ENCODE measurements around the gene GRM7. TPM values are rescaled to one million over a fixed set of nuclear protein-coding genes. Genes with fewer than 3 reads are reported as not detected.

The GRM7 gene
- total RNA-seq, 4 donors from 2014 or later = not detected

GRCh38 chr3:7371693-7372572 lies 511.0 kb downstream of the GRM7 start:
- Histone ChIP-seq H3K36me3 (no peaks in the 10 kb centered on the region), H3K27ac (no peak overlapping the region), H3K4me1 (no peaks in the 10 kb centered on the region), H3K9me3 (no peaks in the 10 kb centered on the region), H3K27me3 (no peaks in the 10 kb centered on the region), H3K4me3 (no peak overlapping the region)
- in situ Hi-C loops (cut with MboI; ENCODE audit: low sequenced_read_pairs in 4 of 4) (no loop called here), intact Hi-C loops (cut with DNase I; ENCODE audit: low total_unique reads) (no loop called here)
- TF ChIP-seq POLR2A (IDR thresholded peaks at IDR 0.05) (no peak), CTCF (IDR thresholded peaks at IDR 0.05 in 4 of 5, conservative IDR thresholded peaks at IDR 0.05 in 1 of 5) (no peak)
- DNase-seq (no peak), ATAC-seq (no peak)

GRCh38 chr3:7377103-7377502 lies 516.2 kb downstream of the GRM7 start:
- H3K9me3 ChIP-seq = no peaks in the 10 kb centered on the region
- ATAC-seq (no peak), DNase-seq (no peak)
- no peaks in the 10 kb centered on the region for H3K4me1 ChIP-seq
- H3K27me3 ChIP-seq = no peaks in the 10 kb centered on the region
- intact Hi-C loops (cut with DNase I; ENCODE audit: low total_unique reads) = no loop called here
- H3K4me3 ChIP-seq = no peak overlapping the region
- no peaks in the 10 kb centered on the region for H3K36me3 ChIP-seq
- no peak overlapping the region for H3K27ac ChIP-seq
- in situ Hi-C loops (cut with MboI; ENCODE audit: low sequenced_read_pairs in 4 of 4) = no loop called here
- TF ChIP-seq POLR2A (IDR thresholded peaks at IDR 0.05) (no peak), CTCF (IDR thresholded peaks at IDR 0.05 in 4 of 5, conservative IDR thresholded peaks at IDR 0.05 in 1 of 5) (no peak)

GRCh38 chr3:7381741-7382140 lies 520.8 kb downstream of the GRM7 start:
- Histone ChIP-seq H3K4me1 (no peaks in the 10 kb centered on the region), H3K4me3 (no peak overlapping the region), H3K27ac (no peak overlapping the region), H3K36me3 (no peaks in the 10 kb centered on the region), H3K9me3 (no peaks in the 10 kb centered on the region), H3K27me3 (no peaks in the 10 kb centered on the region)
- no peak for DNase-seq
- ATAC-seq = no peak
- in situ Hi-C loops (cut with MboI; ENCODE audit: low sequenced_read_pairs in 4 of 4) (no loop called here), intact Hi-C loops (cut with DNase I; ENCODE audit: low total_unique reads) (no loop called here)
- no peak for TF ChIP-seq CTCF (IDR thresholded peaks at IDR 0.05 in 4 of 5, conservative IDR thresholded peaks at IDR 0.05 in 1 of 5)
- no peak for TF ChIP-seq POLR2A (IDR thresholded peaks at IDR 0.05)

GRCh38 chr3:7382293-7383010 lies 521.5 kb downstream of the GRM7 start:
- Histone ChIP-seq H3K36me3 (no peaks in the 10 kb centered on the region), H3K27ac (no peak overlapping the region), H3K4me3 (no peak overlapping the region), H3K4me1 (no peaks in the 10 kb centered on the region), H3K9me3 (no peaks in the 10 kb centered on the region), H3K27me3 (no peaks in the 10 kb centered on the region)
- in situ Hi-C loops (cut with MboI; ENCODE audit: low sequenced_read_pairs in 4 of 4) = no loop called here
- intact Hi-C loops (cut with DNase I; ENCODE audit: low total_unique reads) = no loop called here
- DNase-seq = no peak
- no peak for ATAC-seq
- no peak for TF ChIP-seq POLR2A (IDR thresholded peaks at IDR 0.05)
- TF ChIP-seq CTCF (IDR thresholded peaks at IDR 0.05 in 4 of 5, conservative IDR thresholded peaks at IDR 0.05 in 1 of 5) = no peak

All from gastrocnemius medialis (tissue), 4 donors.